ENCODE measurements around the gene KCNIP2. TPM values are rescaled to one million over a fixed set of nuclear protein-coding genes. Genes with fewer than 3 reads are reported as not detected.

KCNIP2 gene
- total RNA-seq, 1 donor from 2014 or later = 3.0 TPM

DNA sequence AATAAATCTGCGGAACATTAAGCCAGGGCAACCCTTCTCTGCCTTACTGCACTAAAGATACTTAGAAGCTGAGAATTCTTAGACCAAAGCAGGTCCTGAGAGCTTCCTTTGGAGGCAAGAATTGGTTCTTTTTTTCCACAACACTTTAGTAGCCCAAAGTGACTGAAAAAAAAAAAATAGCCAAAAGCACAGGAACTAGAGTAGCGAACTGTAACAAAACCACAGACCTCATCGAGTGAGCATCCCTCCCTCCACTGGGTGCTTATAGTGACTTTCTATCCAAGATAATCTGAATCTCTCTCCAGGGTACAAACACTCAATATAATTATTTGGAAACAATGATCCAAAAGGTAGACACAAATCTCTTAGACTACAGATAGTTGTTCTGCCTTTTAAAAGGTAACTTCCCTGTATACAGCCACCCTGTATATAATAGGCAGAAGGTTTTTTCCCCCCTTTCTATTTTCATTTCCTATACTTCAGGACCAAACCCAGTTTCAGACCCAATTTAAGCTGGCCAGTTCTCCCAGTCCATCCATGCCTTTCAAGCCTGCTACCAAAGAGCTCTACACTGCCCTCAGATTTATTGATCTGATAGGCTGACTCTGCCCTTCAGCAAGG is 31.6 kb upstream of the KCNIP2 start:
- H3K27ac ChIP-seq = no peak overlapping the region
- intact Hi-C loops (cut with DNase I) = no loop called here
- ATAC-seq (no peak), DNase-seq (no peak)
- H3K36me3 ChIP-seq = no peaks in the 10 kb centered on the region
- no peak overlapping the region for H3K4me3 ChIP-seq
- no peak for TF ChIP-seq CTCF (IDR thresholded peaks at IDR 0.05)
- H3K9me3 ChIP-seq = no peaks in the 10 kb centered on the region
- no peaks in the 10 kb centered on the region for H3K4me1 ChIP-seq
- no peaks in the 10 kb centered on the region for H3K27me3 ChIP-seq

GRCh38 chr10:101874252-101874651 is 30.7 kb upstream of the KCNIP2 start:
- Histone ChIP-seq H3K4me3 (no peak overlapping the region), H3K4me1 (no peaks in the 10 kb centered on the region), H3K27me3 (no peaks in the 10 kb centered on the region), H3K9me3 (no peaks in the 10 kb centered on the region), H3K27ac (no peak overlapping the region), H3K36me3 (no peaks in the 10 kb centered on the region)
- intact Hi-C loops (cut with DNase I) = no loop called here
- ATAC-seq = no peak
- DNase-seq = no peak
- no peak for TF ChIP-seq CTCF (IDR thresholded peaks at IDR 0.05)

GRCh38 chr10:101867931-101868330 is 24.3 kb upstream of the KCNIP2 start:
- DNase-seq = no peak
- no peak for TF ChIP-seq CTCF (IDR thresholded peaks at IDR 0.05)
- H3K4me1 ChIP-seq = no peaks in the 10 kb centered on the region
- no peaks in the 10 kb centered on the region for H3K9me3 ChIP-seq
- no peaks in the 10 kb centered on the region for H3K27me3 ChIP-seq
- ATAC-seq = no peak
- H3K36me3 ChIP-seq = no peaks in the 10 kb centered on the region
- H3K4me3 ChIP-seq = no peak overlapping the region
- intact Hi-C loops (cut with DNase I) = no loop called here
- no peak overlapping the region for H3K27ac ChIP-seq

- DNase-seq (no peak), ATAC-seq (no peak)
- peaks cover 6% of the 10 kb centered on the region for H3K9me3 ChIP-seq
- no peaks in the 10 kb centered on the region for H3K27me3 ChIP-seq
- peaks cover 9% of the 10 kb centered on the region for H3K4me1 ChIP-seq
- intact Hi-C loops (cut with DNase I) = no loop called here
- H3K36me3 ChIP-seq = no peaks in the 10 kb centered on the region
- no peak for TF ChIP-seq CTCF (IDR thresholded peaks at IDR 0.05)
- H3K27ac ChIP-seq = no peak overlapping the region
- no peak overlapping the region for H3K4me3 ChIP-seq
These were observed 15.9 kb upstream of the KCNIP2 start for GRCh38 chr10:101859530-101859929.

- Histone ChIP-seq H3K27ac (no peak overlapping the region), H3K4me1 (peaks cover 9% of the 10 kb centered on the region), H3K9me3 (peaks cover 6% of the 10 kb centered on the region), H3K36me3 (no peaks in the 10 kb centered on the region), H3K4me3 (no peak overlapping the region), H3K27me3 (no peaks in the 10 kb centered on the region)
- peak; percentile 53 for ATAC-seq
- TF ChIP-seq CTCF (IDR thresholded peaks at IDR 0.05) = no peak
- no peak for DNase-seq
- intact Hi-C loops (cut with DNase I) = no loop called here
These were observed 15.3 kb upstream of the KCNIP2 start for GRCh38 chr10:101858723-101859500.
